Measurements from ENCODE around the gene FBP2. TPM values are rescaled to one million over a fixed set of nuclear protein-coding genes. Genes with fewer than 3 reads are reported as not detected.

The FBP2 gene
- total and polyA plus RNA-seq, 7 donors = 18.9 to 69.6 (median 53.2) TPM

DNA sequence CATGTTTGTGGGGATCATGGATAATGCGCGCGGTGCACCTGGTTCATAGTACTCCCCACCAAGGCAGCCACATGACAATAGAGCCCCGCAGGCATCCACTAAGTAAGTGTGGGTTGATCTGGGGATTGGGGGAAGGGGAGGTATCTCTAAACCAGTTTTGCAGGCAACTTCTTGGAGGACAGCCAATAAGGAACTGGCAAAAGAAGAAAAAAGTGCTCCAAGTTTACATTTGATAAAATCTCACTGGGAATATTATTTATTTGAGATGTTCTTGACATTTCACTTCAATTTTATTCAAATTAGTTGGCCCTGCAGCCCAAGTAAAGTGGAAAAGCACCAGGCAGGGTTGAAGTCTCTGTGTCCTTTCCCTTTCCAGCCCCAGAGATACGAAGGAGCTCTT is 37.2 kb upstream of the FBP2 start:
- TF ChIP-seq, protein P1, sequence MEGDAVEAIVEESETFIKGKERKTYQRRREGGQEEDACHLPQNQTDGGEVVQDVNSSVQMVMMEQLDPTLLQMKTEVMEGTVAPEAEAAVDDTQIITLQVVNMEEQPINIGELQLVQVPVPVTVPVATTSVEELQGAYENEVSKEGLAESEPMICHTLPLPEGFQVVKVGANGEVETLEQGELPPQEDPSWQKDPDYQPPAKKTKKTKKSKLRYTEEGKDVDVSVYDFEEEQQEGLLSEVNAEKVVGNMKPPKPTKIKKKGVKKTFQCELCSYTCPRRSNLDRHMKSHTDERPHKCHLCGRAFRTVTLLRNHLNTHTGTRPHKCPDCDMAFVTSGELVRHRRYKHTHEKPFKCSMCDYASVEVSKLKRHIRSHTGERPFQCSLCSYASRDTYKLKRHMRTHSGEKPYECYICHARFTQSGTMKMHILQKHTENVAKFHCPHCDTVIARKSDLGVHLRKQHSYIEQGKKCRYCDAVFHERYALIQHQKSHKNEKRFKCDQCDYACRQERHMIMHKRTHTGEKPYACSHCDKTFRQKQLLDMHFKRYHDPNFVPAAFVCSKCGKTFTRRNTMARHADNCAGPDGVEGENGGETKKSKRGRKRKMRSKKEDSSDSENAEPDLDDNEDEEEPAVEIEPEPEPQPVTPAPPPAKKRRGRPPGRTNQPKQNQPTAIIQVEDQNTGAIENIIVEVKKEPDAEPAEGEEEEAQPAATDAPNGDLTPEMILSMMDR (IDR thresholded peaks at IDR 0.05) = no peak
- ATAC-seq = no peak
- 76 to 79% (median 78%) methylated on average over 5 of the region's 5 CpGs for WGBS, 3 donors

DNA sequence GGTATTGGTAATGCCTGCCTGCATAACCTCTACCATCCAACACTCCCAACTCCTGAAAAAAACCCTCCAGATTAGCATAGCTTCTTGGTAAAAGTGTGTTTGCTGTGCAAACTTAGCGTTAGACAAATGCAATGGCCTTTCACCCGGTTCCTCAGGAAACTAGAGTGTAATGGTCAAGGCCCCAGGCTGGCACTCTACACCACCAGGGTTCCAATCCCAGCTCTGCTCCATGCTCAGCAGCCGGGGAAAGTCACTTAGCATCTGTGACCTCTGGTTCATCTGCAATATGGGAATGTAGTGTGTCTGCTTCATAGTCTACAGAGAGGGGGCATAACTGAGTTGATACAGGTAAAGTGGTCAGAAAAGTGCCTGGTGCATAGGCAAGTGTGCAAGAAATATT is 36.7 kb upstream of the FBP2 start:
- ATAC-seq (no peak), DNase-seq (no peak)
- H3K4me1 ChIP-seq = no peaks in the 10 kb centered on the region
- H3K4me3 ChIP-seq = no peak overlapping the region
- no peaks in the 10 kb centered on the region for H3K27me3 ChIP-seq (ENCODE audit: insufficient read depth in 3 of 3, low read length in 2 of 3)
- TF ChIP-seq, protein P1 (IDR thresholded peaks at IDR 0.05) = no peak
- 84 to 91% (median 88%) methylated on average over 3 of the region's 3 CpGs for WGBS, 3 donors
- H3K36me3 ChIP-seq (ENCODE audit: insufficient read depth in 1 of 2, low read depth in 1 of 2) = no peaks in the 10 kb centered on the region
- H3K9me3 ChIP-seq = no peaks in the 10 kb centered on the region
- no peak overlapping the region for H3K27ac ChIP-seq
- intact Hi-C loops (cut with DNase I) = no loop called here

More for the DNA sequence above, 37.2 kb upstream of the FBP2 start:
- H3K27ac ChIP-seq = no peak overlapping the region
- H3K4me3 ChIP-seq = no peak overlapping the region
- H3K36me3 ChIP-seq (ENCODE audit: insufficient read depth in 1 of 2, low read depth in 1 of 2) = no peaks in the 10 kb centered on the region
- DNase-seq = no peak
- H3K4me1 ChIP-seq = no peaks in the 10 kb centered on the region
- no peaks in the 10 kb centered on the region for H3K27me3 ChIP-seq (ENCODE audit: insufficient read depth in 3 of 3, low read length in 2 of 3)
- no peaks in the 10 kb centered on the region for H3K9me3 ChIP-seq
- intact Hi-C loops (cut with DNase I) = no loop called here

DNA sequence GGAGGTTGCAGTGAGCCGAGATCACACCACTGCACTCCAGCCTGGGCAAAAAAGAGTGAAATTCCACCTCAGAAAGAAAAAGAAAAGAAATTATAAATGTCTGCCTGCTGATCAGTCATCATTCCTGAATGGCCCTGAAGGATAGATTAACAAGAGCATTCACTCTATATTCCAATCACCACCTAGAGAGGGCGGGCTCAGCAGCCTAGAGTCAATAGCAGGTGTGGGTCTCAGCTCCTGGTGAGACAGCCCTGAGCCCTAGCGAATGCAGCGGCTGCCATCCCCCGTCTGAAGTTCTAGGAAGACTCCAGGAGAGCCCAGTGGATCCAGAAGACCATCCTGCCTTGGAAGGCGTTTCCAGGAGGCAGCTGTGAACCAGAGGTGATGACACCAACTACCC is 33.7 kb upstream of the FBP2 start:
- DNase-seq = no peak
- intact Hi-C loops (cut with DNase I) = no loop called here
- Histone ChIP-seq H3K27me3 (ENCODE audit: insufficient read depth in 3 of 3, low read length in 2 of 3) (no peaks in the 10 kb centered on the region), H3K4me3 (no peak overlapping the region), H3K9me3 (no peaks in the 10 kb centered on the region), H3K27ac (no peak overlapping the region), H3K36me3 (ENCODE audit: insufficient read depth in 1 of 2, low read depth in 1 of 2) (no peaks in the 10 kb centered on the region), H3K4me1 (no peaks in the 10 kb centered on the region)
- ATAC-seq = no peak
- TF ChIP-seq, protein P1 (IDR thresholded peaks at IDR 0.05) = no peak
- 90 to 98% (median 94%) methylated on average over 6 of the region's 6 CpGs for WGBS, 3 donors

DNA sequence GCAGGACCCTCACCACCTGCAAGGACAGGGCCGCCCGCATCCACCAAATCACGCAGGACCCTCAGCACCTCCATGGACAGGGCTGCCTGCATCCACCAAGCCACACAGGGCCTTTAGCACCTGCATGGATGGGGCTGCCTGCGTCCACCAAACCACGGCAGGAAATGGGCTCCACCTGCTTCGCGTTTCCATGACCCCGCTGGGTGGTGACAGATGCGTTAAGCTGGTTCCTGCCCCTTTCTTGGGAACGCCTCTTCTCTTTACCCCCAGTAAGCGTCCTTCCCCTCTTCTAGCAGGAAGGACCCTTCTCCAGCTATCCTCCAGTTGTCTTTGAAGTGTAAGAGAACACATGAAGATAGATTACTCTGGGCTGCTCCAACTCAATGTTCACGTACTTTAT is 32.2 kb upstream of the FBP2 start:
- Histone ChIP-seq H3K27ac (no peak overlapping the region), H3K9me3 (no peaks in the 10 kb centered on the region), H3K4me3 (no peak overlapping the region), H3K36me3 (ENCODE audit: insufficient read depth in 1 of 2, low read depth in 1 of 2) (no peaks in the 10 kb centered on the region), H3K4me1 (no peaks in the 10 kb centered on the region), H3K27me3 (ENCODE audit: insufficient read depth in 3 of 3, low read length in 2 of 3) (no peaks in the 10 kb centered on the region)
- WGBS, 3 donors = 71 to 82% (median 80%) methylated on average over 11 to 12 of the region's 12 CpGs
- no peak for DNase-seq
- TF ChIP-seq, protein P1 (IDR thresholded peaks at IDR 0.05) = no peak
- no peak for ATAC-seq
- intact Hi-C loops (cut with DNase I) = no loop called here

DNA sequence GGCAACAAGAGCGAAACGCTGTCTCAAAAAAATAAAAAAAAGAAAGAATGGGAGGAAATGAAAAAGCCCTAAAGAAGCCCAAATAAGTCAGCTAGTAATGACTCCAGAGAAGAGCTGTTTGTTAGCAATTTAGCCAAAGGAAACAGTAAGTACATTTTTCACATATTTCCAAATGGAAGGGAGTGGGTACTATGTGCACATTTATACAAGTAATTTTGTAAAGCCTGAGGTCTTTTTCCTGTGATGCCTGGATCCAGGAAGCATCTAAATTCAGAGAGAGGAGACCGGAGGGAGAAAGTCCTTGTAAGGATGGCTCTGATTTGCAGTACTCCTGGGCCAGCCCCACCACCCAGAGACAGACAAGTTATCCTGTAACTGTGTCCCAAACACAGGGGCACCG is 31.0 kb upstream of the FBP2 start:
- no peaks in the 10 kb centered on the region for H3K4me1 ChIP-seq
- no peak overlapping the region for H3K27ac ChIP-seq
- no peak overlapping the region for H3K4me3 ChIP-seq
- TF ChIP-seq, protein P1 (IDR thresholded peaks at IDR 0.05) = no peak
- H3K27me3 ChIP-seq (ENCODE audit: insufficient read depth in 3 of 3, low read length in 2 of 3) = no peaks in the 10 kb centered on the region
- no peak for ATAC-seq
- intact Hi-C loops (cut with DNase I) = no loop called here
- H3K36me3 ChIP-seq (ENCODE audit: insufficient read depth in 1 of 2, low read depth in 1 of 2) = no peaks in the 10 kb centered on the region
- H3K9me3 ChIP-seq = no peaks in the 10 kb centered on the region
- DNase-seq = no peak
- 68 to 70% (median 70%) methylated on average over 4 of the region's 4 CpGs for WGBS, 3 donors

All from psoas muscle (tissue), 8 donors.